Caco-2 (cell line): ENCODE data around the gene USP13. TPM values are rescaled to one million over a fixed set of nuclear protein-coding genes. Genes with fewer than 3 reads are reported as not detected.

Source experiments
- BruUV-seq: library from RNA; stranded (reverse); fragments of 400-500 nt; replicated peaks from 2 replicates; lab custom pipeline; 2021; lab: Mats Ljungman, UMichigan
- CTCF ChIA-PET: fragments of 300-600 bp; sonication (Branson Sonifier 250); formaldehyde crosslinking; loops from one replicate; lab custom pipeline; 2022; ENCODE audit warnings: antibody characterized with exemption; lab: Charles Lee
- POLR2A ChIA-PET: fragments of 300-600 bp; sonication (Branson Sonifier 250); formaldehyde crosslinking; loops from one replicate; lab custom pipeline; 2022; ENCODE audit warnings: antibody characterized with exemption; lab: Charles Lee
- DNase-seq, 2 experiments: peaks; one replicate each; pipeline versions ENCODE4 v3.0.0 to v3.0.0-alpha.2; 2020 to 2022
- H3K27me3 ChIP-seq: replicated peaks from 2 replicates; pipeline ENCODE4 v1.6.0; 2011; ENCODE audit warnings: low read length; ENCODE audit not compliant: control insufficient read depth, insufficient read depth
- H3K36me3 ChIP-seq: 2 replicates; pipeline ENCODE4 v1.5.1; 2011; ENCODE audit warnings: low read length; ENCODE audit not compliant: control insufficient read depth, insufficient read depth
- H3K4me1 ChIP-seq: fragments of 250-450 bp; sonication (Bioruptor Pico); 2 replicates; pipeline ENCODE4 v1.5.1; 2020; ENCODE audit warnings: mild to moderate bottlenecking
- H3K4me3 ChIP-seq: 2 replicates; pipeline ENCODE4 v1.5.1; 2011; ENCODE audit warnings: low read depth, mild to moderate bottlenecking, control low read depth, low read length
- H3K9me3 ChIP-seq: fragments of 250-450 bp; sonication (Bioruptor Pico); 2 replicates; pipeline ENCODE4 v1.5.1; 2020; ENCODE audit warnings: mild to moderate bottlenecking, moderate library complexity
- H3K27ac Mint-ChIP-seq: one replicate; pipeline ENCODE4 v1.8.0; 2022; ENCODE audit warnings: mixed read lengths; ENCODE audit not compliant: unreplicated experiment
- H3K27me3 Mint-ChIP-seq: one replicate; pipeline ENCODE4 v1.8.0; 2022; ENCODE audit warnings: mixed read lengths; ENCODE audit not compliant: insufficient read depth, unreplicated experiment
- H3K36me3 Mint-ChIP-seq: one replicate; pipeline ENCODE4 v1.8.0; 2022; ENCODE audit warnings: mild to moderate bottlenecking, mixed read lengths; ENCODE audit not compliant: insufficient read depth, unreplicated experiment
- H3K4me1 Mint-ChIP-seq: one replicate; pipeline ENCODE4 v1.8.0; 2022; ENCODE audit warnings: low read depth, mixed read lengths; ENCODE audit not compliant: unreplicated experiment
- H3K4me3 Mint-ChIP-seq: one replicate; pipeline ENCODE4 v1.8.0; 2022; ENCODE audit warnings: mild to moderate bottlenecking, moderate library complexity, mixed read lengths; ENCODE audit not compliant: unreplicated experiment
- H3K9me3 Mint-ChIP-seq: one replicate; pipeline ENCODE4 v1.8.0; 2022; ENCODE audit warnings: mixed read lengths; ENCODE audit not compliant: unreplicated experiment
- CTCF ChIP-seq, 2 experiments: fragments of 200-600 bp in 1 of 2; IDR thresholded peaks; 1 replicate in 1 of 2; 2 replicates in 1 of 2; pipeline versions ENCODE4 v1.5.1 to v1.8.0; 2011 to 2022; ENCODE audit warnings: antibody characterized with exemption in 1 of 2, control low read depth in 1 of 2, inconsistent platforms in 1 of 2, low read depth in 1 of 2, low read length in 1 of 2, mild to moderate bottlenecking in 1 of 2, moderate library complexity in 1 of 2; ENCODE audit not compliant: insufficient read depth in 1 of 2, severe bottlenecking in 1 of 2, unreplicated experiment in 1 of 2
- intact Hi-C: fragments of 100-400 bp; cut with micrococcal nuclease; formaldehyde crosslinking; loops from one replicate; pipeline ENCODE4 v1.10.0; 2022; ENCODE audit not compliant: unreplicated experiment
- total RNA-seq: library from RNA; stranded (reverse); gene quantifications from 2 replicates; pipeline ENCODE4 v1.2.3, GENCODE V29; 2022

Gene USP13
- total RNA-seq, 1 experiment from 2014 or later, result 16.2 TPM

- Histone ChIP-seq H3K4me3 (no peak overlapping the region), H3K9me3 (no peaks in the 10 kb centered on the region), H3K4me1 (no peaks in the 10 kb centered on the region), H3K27me3 (no peaks in the 10 kb centered on the region), H3K36me3 (no peaks in the 10 kb centered on the region)
- Mint-ChIP-seq H3K4me3 (no peak overlapping the region), H3K36me3 (no peaks in the 10 kb centered on the region), H3K27me3 (no peaks in the 10 kb centered on the region), H3K27ac (no peak overlapping the region), H3K4me1 (no peaks in the 10 kb centered on the region), H3K9me3 (no peaks in the 10 kb centered on the region)
- BruUV-seq, result no TSS peak
- intact Hi-C loops, result no loop called here
- DNase-seq, result no peak
- ChIA-PET CTCF (no interaction called here), POLR2A (no interaction called here)
- no peak for TF ChIP-seq CTCF (IDR thresholded peaks at IDR 0.05; ENCODE audit: insufficient read depth in 1 of 2, low read depth in 1 of 2, low read length in 1 of 2, severe bottlenecking in 1 of 2, unreplicated experiment in 1 of 2)
Observed at GRCh38 chr3:179806177-179806576, 153.3 kb downstream of the USP13 start.

- H3K4me3 Mint-ChIP-seq, result no peak overlapping the region
- DNase-seq, result no peak
- H3K4me3 ChIP-seq, result no peak overlapping the region
- no peaks in the 10 kb centered on the region for H3K9me3 ChIP-seq
- TF ChIP-seq CTCF (IDR thresholded peaks at IDR 0.05; ENCODE audit: insufficient read depth in 1 of 2, low read depth in 1 of 2, low read length in 1 of 2, severe bottlenecking in 1 of 2, unreplicated experiment in 1 of 2), result no peak
- no peaks in the 10 kb centered on the region for H3K27me3 Mint-ChIP-seq
- ChIA-PET POLR2A (no interaction called here), CTCF (no interaction called here)
- no TSS peak for BruUV-seq
- no peaks in the 10 kb centered on the region for H3K4me1 ChIP-seq
- H3K9me3 Mint-ChIP-seq, result no peaks in the 10 kb centered on the region
- no peaks in the 10 kb centered on the region for H3K4me1 Mint-ChIP-seq
- H3K36me3 Mint-ChIP-seq, result no peaks in the 10 kb centered on the region
- H3K36me3 ChIP-seq, result no peaks in the 10 kb centered on the region
- no peaks in the 10 kb centered on the region for H3K27me3 ChIP-seq
- intact Hi-C loops, result no loop called here
- no peak overlapping the region for H3K27ac Mint-ChIP-seq
Observed at GRCh38 chr3:179807588-179807987, 154.7 kb downstream of the USP13 start.

- no peak overlapping the region for H3K27ac Mint-ChIP-seq
- no peaks in the 10 kb centered on the region for H3K27me3 ChIP-seq
- intact Hi-C loops, result loop anchor here (2.0 to 5.0 kb wide), 4 partner anchors 42 to 275 kb away; no protein-coding TSS in a partner anchor
- H3K4me1 Mint-ChIP-seq, result no peaks in the 10 kb centered on the region
- H3K4me3 ChIP-seq, result no peak overlapping the region
- BruUV-seq, result no TSS peak
- H3K36me3 Mint-ChIP-seq, result no peaks in the 10 kb centered on the region
- no peak for TF ChIP-seq CTCF (IDR thresholded peaks at IDR 0.05; ENCODE audit: insufficient read depth in 1 of 2, low read depth in 1 of 2, low read length in 1 of 2, severe bottlenecking in 1 of 2, unreplicated experiment in 1 of 2)
- no peak overlapping the region for H3K4me3 Mint-ChIP-seq
- no peaks in the 10 kb centered on the region for H3K9me3 Mint-ChIP-seq
- no peaks in the 10 kb centered on the region for H3K4me1 ChIP-seq
- CTCF ChIA-PET, result no interaction called here
- POLR2A ChIA-PET, result no interaction called here
- no peaks in the 10 kb centered on the region for H3K9me3 ChIP-seq
- no peak for DNase-seq
- no peaks in the 10 kb centered on the region for H3K36me3 ChIP-seq
- no peaks in the 10 kb centered on the region for H3K27me3 Mint-ChIP-seq
Observed at GRCh38 chr3:179809639-179810038, 156.8 kb downstream of the USP13 start.
